Activated CD4-positive, alpha-beta T cell treated with anti-CD3 and anti-CD28 coated beads for 36 hours (primary cell): ENCODE measurements around the gene GCN1. TPM values are rescaled to one million over a fixed set of nuclear protein-coding genes. Genes with fewer than 3 reads are reported as not detected.

Source experiments
- ATAC-seq: fragments of 200-7000 bp; cut with Tn5 transposase; one replicate; pipeline ENCODE4 v1.10.0; 2021; ENCODE audit warnings: mild to moderate bottlenecking, moderate library complexity
- CTCF ChIA-PET: fragments of 350-600 bp; sonication (Branson Sonifier 250); formaldehyde crosslinking; loops from one replicate; lab custom pipeline; 2021; ENCODE audit warnings: antibody characterized with exemption; lab: Charles Lee
- POLR2A ChIA-PET: fragments of 350-600 bp; sonication (Branson Sonifier 250); formaldehyde crosslinking; loops from one replicate; lab custom pipeline; 2021; ENCODE audit warnings: antibody characterized with exemption, inconsistent platforms; lab: Charles Lee
- DNase-seq: peaks from one replicate; pipeline ENCODE4 v3.0.0-alpha.2; 2020
- H3K27ac Mint-ChIP-seq: one replicate; pipeline ENCODE4 v1.8.0; 2021; ENCODE audit warnings: mixed read lengths
- H3K27me3 Mint-ChIP-seq: one replicate; pipeline ENCODE4 v1.8.0; 2021; ENCODE audit warnings: mixed read lengths
- H3K36me3 Mint-ChIP-seq: one replicate; pipeline ENCODE4 v1.8.0; 2021; ENCODE audit warnings: low read depth, mixed read lengths
- H3K4me1 Mint-ChIP-seq: one replicate; pipeline ENCODE4 v1.8.0; 2021; ENCODE audit warnings: mixed read lengths
- H3K4me3 Mint-ChIP-seq: one replicate; pipeline ENCODE4 v1.8.0; 2021; ENCODE audit warnings: mild to moderate bottlenecking, moderate library complexity, mixed read lengths
- H3K9me3 Mint-ChIP-seq: one replicate; pipeline ENCODE4 v1.8.0; 2021; ENCODE audit warnings: low read depth, mixed read lengths
- intact Hi-C, 2 experiments: fragments of 100-400 bp; cut with DNase I in 1 of 2; cut with micrococcal nuclease in 1 of 2; formaldehyde crosslinking; loops; one replicate each; pipeline versions ENCODE4 v1.14.2 to v1.15.1; 2022 to 2024; cut with DNase I, micrococcal nuclease
- total RNA-seq, 2 experiments: library from RNA; stranded (reverse); gene quantifications; one replicate each; pipeline ENCODE4 v1.2.3, GENCODE V29; 2021

GCN1 gene
- total RNA-seq, 2 experiments from 2014 or later, result 125 to 139 TPM

DNA sequence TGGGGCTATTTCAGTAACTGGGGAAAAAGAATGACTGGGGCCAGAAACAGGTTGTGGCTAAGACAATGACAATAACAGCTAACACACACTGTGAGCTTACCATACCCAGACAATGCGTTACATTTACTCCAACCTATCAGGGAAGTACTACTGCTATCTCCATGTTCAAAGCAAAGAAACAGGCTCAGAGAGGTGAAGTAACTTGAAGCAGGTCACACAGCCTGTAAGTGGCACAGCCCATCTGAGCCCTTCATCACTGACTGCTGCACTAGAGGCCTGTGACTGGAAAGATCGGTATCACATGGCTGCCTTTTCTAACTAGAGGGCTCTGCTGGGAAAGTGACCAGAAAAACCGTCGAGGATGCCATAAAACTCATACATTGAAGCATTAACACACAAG lies 7.9 kb downstream of the GCN1 start:
- Mint-ChIP-seq H3K4me3 (no peak overlapping the region), H3K27me3 (no peaks in the 10 kb centered on the region), H3K27ac (peak overlapping the region; percentile 23), H3K36me3 (peaks cover 61% of the 10 kb centered on the region), H3K9me3 (no peaks in the 10 kb centered on the region), H3K4me1 (peaks cover 12% of the 10 kb centered on the region)
- ATAC-seq, result no peak
- ChIA-PET CTCF (interaction anchor here (0.7 kb wide), 1 partner anchor 72 kb away, joined by 3 read pairs; no protein-coding TSS in a partner anchor), POLR2A (interaction anchor here (0.6 kb wide), 2 partner anchors 27 to 105 kb away, joined by 5 to 13 read pairs; partner anchors contain the start of gene RNU4-2)
- intact Hi-C loops, result loop anchor here in 1 of 2 experiments (5.0 kb wide), 1 partner anchor 44 kb away; no protein-coding TSS in a partner anchor
- DNase-seq, result no peak

DNA sequence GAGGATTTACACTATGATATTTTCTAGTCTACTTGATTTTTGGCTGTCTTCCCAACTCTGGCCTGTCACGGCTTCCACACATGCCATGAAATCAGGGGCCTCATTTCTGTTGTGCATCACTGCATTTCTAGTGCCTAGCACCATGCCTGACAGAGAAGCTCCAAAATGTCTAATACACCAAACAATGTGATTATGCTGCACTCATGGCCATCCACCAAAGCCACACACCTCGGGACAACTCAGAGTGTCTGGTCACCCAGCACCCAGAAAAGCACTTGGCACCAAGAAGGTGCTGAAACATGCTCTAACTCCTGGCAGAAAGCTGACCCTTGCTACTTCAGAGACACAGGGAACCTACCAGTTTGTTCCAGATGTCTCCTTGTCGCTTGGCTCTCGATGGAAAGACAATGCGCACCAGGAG lies 11.3 kb downstream of the GCN1 start:
- H3K36me3 Mint-ChIP-seq, result peaks cover 57% of the 10 kb centered on the region
- no peak for DNase-seq
- no peak overlapping the region for H3K4me3 Mint-ChIP-seq
- no peaks in the 10 kb centered on the region for H3K27me3 Mint-ChIP-seq
- no peak for ATAC-seq
- H3K4me1 Mint-ChIP-seq, result peaks cover 10% of the 10 kb centered on the region
- CTCF ChIA-PET, result interaction anchor here (0.5 kb wide), 1 partner anchor 86 kb away, joined by 4 read pairs; no protein-coding TSS in a partner anchor
- POLR2A ChIA-PET, result no interaction called here
- intact Hi-C loops, result no loop called here
- H3K27ac Mint-ChIP-seq, result no peak overlapping the region
- H3K9me3 Mint-ChIP-seq, result no peaks in the 10 kb centered on the region

DNA sequence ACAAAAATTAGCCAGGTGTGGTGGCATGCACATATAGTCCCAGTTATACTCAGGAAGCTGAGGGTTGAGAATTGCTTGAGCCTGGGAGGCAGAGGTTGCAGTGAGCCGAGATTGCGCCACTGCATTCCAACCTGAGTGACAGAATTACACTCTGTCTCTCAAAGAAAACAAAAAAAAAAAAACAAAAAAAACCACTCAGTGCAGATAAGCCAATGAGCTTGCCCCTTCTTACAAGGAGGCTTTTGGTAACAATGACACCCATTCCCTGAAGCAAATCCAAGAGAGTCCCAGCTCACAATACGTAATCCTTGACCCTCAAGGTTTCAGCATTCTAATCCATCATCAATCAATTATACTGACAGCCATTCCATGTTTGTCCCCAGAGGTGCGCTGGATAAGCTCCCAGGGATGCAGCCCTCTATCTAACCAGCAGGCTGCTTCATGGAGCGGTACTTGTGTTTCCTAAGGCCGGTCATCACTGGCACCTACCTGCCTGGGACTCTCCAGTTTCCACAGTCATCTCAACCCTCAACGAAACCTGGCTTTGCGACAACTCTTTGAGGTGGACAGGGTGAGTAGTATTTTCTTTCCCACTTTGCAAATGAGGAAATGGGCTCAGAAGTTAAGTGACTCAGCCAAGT lies 12.4 kb downstream of the GCN1 start:
- Mint-ChIP-seq H3K9me3 (no peaks in the 10 kb centered on the region), H3K4me3 (no peak overlapping the region), H3K36me3 (peaks cover 63% of the 10 kb centered on the region), H3K4me1 (peaks cover 9% of the 10 kb centered on the region), H3K27ac (no peak overlapping the region), H3K27me3 (no peaks in the 10 kb centered on the region)
- ChIA-PET CTCF (interaction anchor here (1.1 kb wide), 1 partner anchor 19 kb away, joined by 3 read pairs; the partner anchor contains the start of gene RPLP0), POLR2A (interaction anchor here (0.7 kb wide), 1 partner anchor 194 kb away, joined by 4 read pairs; no protein-coding TSS in a partner anchor)
- DNase-seq (no peak), ATAC-seq (no peak)
- intact Hi-C loops, result no loop called here

DNA sequence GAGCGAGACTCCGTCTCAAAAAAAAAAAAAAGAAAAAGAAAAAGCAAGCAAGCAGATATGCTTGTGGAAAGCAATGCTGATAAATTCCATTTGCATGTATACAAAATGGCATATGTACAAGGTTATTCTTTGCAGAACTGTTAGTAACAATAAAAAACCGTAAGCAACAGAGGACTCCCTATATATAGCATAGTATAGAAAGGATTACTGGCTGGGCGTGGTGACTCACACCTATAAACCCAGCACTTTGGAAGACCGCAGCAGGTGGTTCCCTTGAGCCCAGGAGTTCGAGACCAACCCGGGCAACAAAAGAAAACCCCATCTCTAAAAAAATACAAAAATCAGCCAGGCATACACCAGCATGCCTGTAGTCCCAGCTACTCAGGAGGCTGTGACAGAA lies 13.5 kb downstream of the GCN1 start:
- Mint-ChIP-seq H3K4me1 (no peaks in the 10 kb centered on the region), H3K36me3 (peaks cover 64% of the 10 kb centered on the region), H3K27me3 (no peaks in the 10 kb centered on the region), H3K4me3 (no peak overlapping the region), H3K27ac (no peak overlapping the region), H3K9me3 (no peaks in the 10 kb centered on the region)
- ChIA-PET POLR2A (no interaction called here), CTCF (interaction anchor here (0.7 kb wide), 1 partner anchor 219 kb away, joined by 3 read pairs; no protein-coding TSS in a partner anchor)
- intact Hi-C loops, result no loop called here
- ATAC-seq (no peak), DNase-seq (no peak)

DNA sequence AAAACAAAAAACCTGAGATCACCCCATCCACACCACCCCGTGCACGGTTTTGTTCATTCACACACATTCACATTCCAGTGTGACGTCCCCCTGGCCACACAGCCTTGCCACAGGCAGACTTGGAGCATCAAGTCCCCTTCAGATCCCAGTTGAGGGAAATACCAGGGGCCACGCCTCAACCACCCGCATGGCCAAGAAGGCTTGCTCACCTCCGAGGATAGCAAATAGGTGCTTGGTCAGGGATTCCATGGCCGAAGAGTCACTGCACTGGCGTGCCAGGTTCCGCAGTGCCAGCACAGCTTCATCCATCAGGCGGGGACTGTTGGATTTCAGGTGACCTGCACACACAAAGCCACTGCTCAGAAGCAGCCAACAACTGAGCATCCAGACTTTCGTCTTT lies 19.0 kb downstream of the GCN1 start:
- no peak overlapping the region for H3K27ac Mint-ChIP-seq
- intact Hi-C loops, result no loop called here
- DNase-seq, result no peak
- no peaks in the 10 kb centered on the region for H3K27me3 Mint-ChIP-seq
- H3K9me3 Mint-ChIP-seq, result no peaks in the 10 kb centered on the region
- no peak overlapping the region for H3K4me3 Mint-ChIP-seq
- no peak for ATAC-seq
- H3K4me1 Mint-ChIP-seq, result no peaks in the 10 kb centered on the region
- CTCF ChIA-PET, result interaction anchor here (0.6 to 1.4 kb wide), 4 partner anchors 10 to 26 kb away, joined by 3 to 5 read pairs (median 4); no protein-coding TSS in a partner anchor
- POLR2A ChIA-PET, result interaction anchor here (0.6 to 1.7 kb wide), 2 partner anchors 26 to 115 kb away, joined by 3 to 5 read pairs; partner anchors contain the start of gene RPLP0
- H3K36me3 Mint-ChIP-seq, result peaks cover 67% of the 10 kb centered on the region

DNA sequence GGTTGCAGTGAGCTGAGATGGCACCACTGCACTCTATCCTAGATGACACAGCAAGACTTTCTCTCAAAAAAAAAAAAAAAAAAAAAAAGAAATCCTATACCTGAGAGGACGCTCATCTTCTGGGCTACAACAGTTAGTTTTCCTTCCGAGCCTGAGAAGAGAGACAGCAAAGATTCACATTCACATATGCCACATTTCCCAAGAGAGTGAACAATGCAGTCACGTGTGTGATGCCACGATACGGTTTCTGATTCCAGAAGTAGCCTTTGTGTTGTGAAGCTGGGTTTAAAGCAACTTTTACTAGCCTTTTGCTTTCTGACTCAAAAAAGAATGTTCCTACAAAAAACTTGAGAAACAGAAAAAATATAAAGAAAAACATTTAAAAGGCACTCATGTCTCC lies 19.5 kb downstream of the GCN1 start:
- Mint-ChIP-seq H3K27me3 (no peaks in the 10 kb centered on the region), H3K9me3 (no peaks in the 10 kb centered on the region), H3K36me3 (peaks cover 68% of the 10 kb centered on the region), H3K4me1 (no peaks in the 10 kb centered on the region), H3K27ac (no peak overlapping the region), H3K4me3 (no peak overlapping the region)
- ATAC-seq, result no peak
- ChIA-PET CTCF (interaction anchor here (1.4 kb wide), 1 partner anchor 16 kb away, joined by 4 read pairs; no protein-coding TSS in a partner anchor), POLR2A (interaction anchor here (1.7 kb wide), 1 partner anchor 26 kb away, joined by 5 read pairs; the partner anchor contains the start of gene RPLP0)
- DNase-seq, result no peak
- intact Hi-C loops, result no loop called here

DNA sequence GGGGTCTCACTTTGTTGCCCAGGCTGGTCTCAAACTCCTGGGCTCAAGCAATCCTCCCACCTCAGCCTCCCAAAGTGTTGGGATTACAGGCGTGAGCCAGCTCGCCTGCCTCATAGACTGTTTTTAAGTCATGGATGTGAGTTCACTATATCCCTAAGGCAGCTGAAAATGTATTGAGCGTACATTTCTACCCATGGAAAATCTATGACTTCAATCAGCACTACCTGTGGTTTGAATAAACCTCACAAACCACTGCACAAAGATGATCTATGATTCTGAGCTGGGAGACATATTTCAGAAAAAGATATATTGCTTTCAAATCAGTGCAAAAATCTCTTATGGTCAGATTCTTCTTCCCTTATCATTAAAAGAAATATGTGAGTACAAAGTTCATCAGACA lies 22.5 kb downstream of the GCN1 start:
- Mint-ChIP-seq H3K4me3 (no peak overlapping the region), H3K27me3 (no peaks in the 10 kb centered on the region), H3K9me3 (no peaks in the 10 kb centered on the region), H3K36me3 (peaks cover 63% of the 10 kb centered on the region), H3K4me1 (no peaks in the 10 kb centered on the region), H3K27ac (no peak overlapping the region)
- peak; percentile 33 for ATAC-seq
- ChIA-PET POLR2A (interaction anchor here (0.6 kb wide), 1 partner anchor 22 kb away, joined by 4 read pairs; no protein-coding TSS in a partner anchor), CTCF (interaction anchor here (0.6 to 1.2 kb wide), 3 partner anchors 11 to 61 kb away, joined by 3 to 4 read pairs (median 3); no protein-coding TSS in a partner anchor)
- DNase-seq, result no peak
- intact Hi-C loops, result loop anchor here in 1 of 2 experiments (5.0 kb wide), 1 partner anchor 35 kb away; no protein-coding TSS in a partner anchor

DNA sequence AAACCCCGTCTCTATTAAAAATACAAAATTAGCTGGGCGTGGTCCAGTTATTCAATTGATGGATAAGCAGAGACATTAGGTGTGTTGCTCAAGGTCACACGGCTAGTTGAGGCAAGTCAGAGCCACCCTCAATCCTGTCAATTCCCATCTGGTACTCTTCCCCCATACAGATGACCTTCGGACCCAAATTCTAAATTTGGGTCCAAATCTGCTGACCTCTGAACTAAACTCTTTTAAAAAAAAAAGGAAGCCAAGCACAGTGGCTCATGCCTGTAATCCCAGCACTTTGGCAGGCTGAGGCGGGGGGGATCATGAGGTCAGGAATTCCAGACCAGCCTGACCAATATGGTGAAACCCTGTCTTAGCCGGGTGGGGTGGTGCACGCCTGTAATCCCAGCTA lies 23.9 kb downstream of the GCN1 start:
- no peak overlapping the region for H3K27ac Mint-ChIP-seq

DNA sequence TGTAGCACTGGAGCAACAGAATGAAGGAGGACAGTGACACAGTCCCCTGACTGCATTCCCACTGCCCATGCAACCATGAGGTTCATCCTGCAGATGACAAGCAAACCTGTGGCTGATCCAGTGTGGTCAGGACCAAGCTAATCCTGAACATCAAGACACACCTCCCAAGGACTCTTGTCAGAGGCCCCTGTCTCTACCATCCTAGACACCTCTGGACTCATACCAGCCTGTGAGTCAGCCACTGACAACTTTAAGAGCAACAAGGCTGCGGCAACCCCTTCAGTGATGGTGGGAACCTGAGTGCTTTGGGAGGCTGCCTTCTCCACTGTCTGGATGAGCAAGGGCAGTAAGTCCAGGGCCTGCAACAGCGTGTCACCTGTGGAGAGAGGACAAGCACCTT lies 24.6 kb downstream of the GCN1 start:
- Mint-ChIP-seq H3K4me3 (no peak overlapping the region), H3K27me3 (no peaks in the 10 kb centered on the region), H3K27ac (no peak overlapping the region), H3K9me3 (no peaks in the 10 kb centered on the region), H3K4me1 (no peaks in the 10 kb centered on the region), H3K36me3 (peaks cover 46% of the 10 kb centered on the region)
- ChIA-PET CTCF (no interaction called here), POLR2A (interaction anchor here (0.7 kb wide), 1 partner anchor 69 kb away, joined by 4 read pairs; no protein-coding TSS in a partner anchor)
- DNase-seq, result no peak
- intact Hi-C loops, result loop anchor here (5.0 kb wide), 2 partner anchors 33 to 38 kb away; no protein-coding TSS in a partner anchor
- no peak for ATAC-seq

More for the DNA sequence above, 23.9 kb downstream of the GCN1 start:
- H3K4me3 Mint-ChIP-seq, result no peak overlapping the region
- no peaks in the 10 kb centered on the region for H3K4me1 Mint-ChIP-seq
- no peak for ATAC-seq
- no peaks in the 10 kb centered on the region for H3K9me3 Mint-ChIP-seq
- H3K36me3 Mint-ChIP-seq, result peaks cover 50% of the 10 kb centered on the region
- H3K27me3 Mint-ChIP-seq, result no peaks in the 10 kb centered on the region
- CTCF ChIA-PET, result interaction anchor here (1.1 kb wide), 1 partner anchor 28 kb away, joined by 4 read pairs; no protein-coding TSS in a partner anchor
- POLR2A ChIA-PET, result no interaction called here
- intact Hi-C loops, result loop anchor here in 1 of 2 experiments (5.0 kb wide), 1 partner anchor 33 kb away; no protein-coding TSS in a partner anchor
- no peak for DNase-seq

DNA sequence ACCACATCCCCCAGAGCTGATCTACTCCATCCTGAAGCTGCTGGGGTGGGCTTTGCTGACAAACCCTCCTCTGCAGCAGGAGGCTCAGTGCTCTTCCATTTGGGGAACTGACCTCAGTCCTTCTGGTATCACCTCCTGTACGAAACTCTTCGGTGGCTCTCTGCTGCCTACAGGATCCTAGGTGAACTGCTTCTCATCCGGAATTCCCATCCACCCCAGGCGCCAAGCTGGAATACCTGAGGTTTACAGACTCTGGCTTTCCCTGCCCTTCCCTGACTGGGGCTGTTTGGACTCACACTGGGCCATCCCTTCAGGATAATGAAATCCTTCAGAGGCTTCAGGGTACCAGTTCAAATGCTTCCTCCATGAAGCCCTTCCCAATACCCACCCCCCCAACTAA lies 26.2 kb downstream of the GCN1 start:
- H3K27ac Mint-ChIP-seq, result no peak overlapping the region
- no peaks in the 10 kb centered on the region for H3K4me1 Mint-ChIP-seq
- no peaks in the 10 kb centered on the region for H3K27me3 Mint-ChIP-seq
- intact Hi-C loops, result loop anchor here in 1 of 2 experiments (5.0 kb wide), 1 partner anchor 36 kb away; no protein-coding TSS in a partner anchor
- no peak overlapping the region for H3K4me3 Mint-ChIP-seq
- ChIA-PET CTCF (interaction anchor here (0.6 to 1.1 kb wide), 2 partner anchors 60 to 307 kb away, joined by 3 read pairs; no protein-coding TSS in a partner anchor), POLR2A (no interaction called here)
- DNase-seq, result no peak
- no peak for ATAC-seq
- H3K36me3 Mint-ChIP-seq, result peaks cover 46% of the 10 kb centered on the region
- no peaks in the 10 kb centered on the region for H3K9me3 Mint-ChIP-seq

DNA sequence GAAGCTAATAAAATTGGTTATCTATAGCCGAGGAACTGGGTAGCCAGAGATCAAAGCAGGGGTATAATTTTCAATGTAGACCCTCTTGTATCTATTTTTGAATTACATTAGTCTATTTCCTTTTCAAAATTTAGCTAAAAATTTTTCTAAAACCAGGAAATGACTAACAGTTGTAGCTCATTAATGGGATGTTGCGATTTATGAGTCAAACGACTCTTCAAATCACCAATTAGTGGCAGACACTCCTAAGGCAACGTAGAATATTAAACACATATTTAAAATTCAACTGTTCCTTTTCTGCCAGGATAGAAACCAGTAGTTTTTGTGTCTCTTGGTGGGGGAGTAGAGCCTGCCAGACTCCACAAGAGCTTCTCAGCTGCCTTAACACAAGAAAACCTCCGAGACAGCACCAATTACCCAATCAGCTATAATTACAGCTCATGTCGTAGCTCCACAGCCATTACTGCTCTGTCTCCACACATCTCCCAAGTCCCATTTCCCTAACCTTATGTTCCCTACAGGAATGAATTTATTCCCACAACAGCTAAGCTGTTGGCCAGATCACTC lies 26.9 kb downstream of the GCN1 start:
- ChIA-PET CTCF (interaction anchor here (1.0 to 1.1 kb wide), 2 partner anchors 61 to 120 kb away, joined by 3 read pairs; no protein-coding TSS in a partner anchor), POLR2A (no interaction called here)
- H3K27me3 Mint-ChIP-seq, result no peaks in the 10 kb centered on the region
- intact Hi-C loops, result loop anchor here in 1 of 2 experiments (5.0 kb wide), 1 partner anchor 35 kb away; no protein-coding TSS in a partner anchor
- DNase-seq, result no peak
- no peaks in the 10 kb centered on the region for H3K9me3 Mint-ChIP-seq
- H3K27ac Mint-ChIP-seq, result no peak overlapping the region
- ATAC-seq, result no peak
- peaks cover 45% of the 10 kb centered on the region for H3K36me3 Mint-ChIP-seq
- no peak overlapping the region for H3K4me3 Mint-ChIP-seq
- H3K4me1 Mint-ChIP-seq, result no peaks in the 10 kb centered on the region
